GM12891 (cell line): Measurements from ENCODE around the gene CD59.

ENCODE experiments used
- PAX5 ChIP-seq: IDR thresholded peaks from 2 replicates; pipeline ENCODE4 v1.6.1; 2011; ENCODE audit warnings: low read length, moderate library complexity, mild to moderate bottlenecking; ENCODE audit not compliant: insufficient read depth, severe bottlenecking
- POLR2A ChIP-seq: IDR thresholded peaks from 2 replicates; pipeline ENCODE4 v1.6.1; 2011; ENCODE audit warnings: low read depth, low read length, control low read depth
- POLR2AphosphoS5 ChIP-seq: IDR thresholded peaks from 2 replicates; pipeline ENCODE4 v1.6.1; 2011; ENCODE audit warnings: low read depth, low read length, control low read depth
- SPI1 ChIP-seq: IDR thresholded peaks from 2 replicates; pipeline ENCODE4 v1.6.1; 2011; ENCODE audit warnings: low read depth, low read length, control low read depth
- TAF1 ChIP-seq: IDR thresholded peaks from 2 replicates; pipeline ENCODE4 v1.6.1; 2011; ENCODE audit warnings: low read depth, low read length, control low read depth

GRCh38 chr11:33704240-33705002 lies 31.8 kb downstream of the CD59 start:
- TF ChIP-seq POLR2AphosphoS5 (no peak), POLR2A (no peak), TAF1 (no peak), PAX5 (no peak), SPI1 (no peak)
